Brain pericyte (primary cell): ENCODE measurements around the gene ADAM11.
"Not testable (repeated sequence)": the region's sequence is repeated elsewhere in the genome, so short reads cannot be mapped to it uniquely, and the experiment has no call there.

Experiments
- DNase-seq: peaks from one replicate; pipeline ENCODE4 v3.0.0-alpha.2; 2012; ENCODE audit warnings: low read depth, low spot score

ADAM11 gene

GRCh38 chr17:44794851-44795413, 36.1 kb downstream of the ADAM11 start:
- DNase-seq: no peak

- DNase-seq: no peak
These were observed 36.6 kb downstream of the ADAM11 start for GRCh38 chr17:44795421-44795820.

- DNase-seq: no peak
These were observed 37.1 kb downstream of the ADAM11 start for GRCh38 chr17:44795928-44796327.

- no peak for DNase-seq
These were observed 37.9 kb downstream of the ADAM11 start for GRCh38 chr17:44796731-44797130.

GRCh38 chr17:44797802-44798201, 39.0 kb downstream of the ADAM11 start:
- DNase-seq: no peak

- no peak for DNase-seq
These were observed 39.6 kb downstream of the ADAM11 start for GRCh38 chr17:44798356-44798755.

- DNase-seq: no peak
These were observed 43.1 kb downstream of the ADAM11 start for GRCh38 chr17:44801880-44802279.

- no peak for DNase-seq
These were observed 45.7 kb downstream of the ADAM11 start for GRCh38 chr17:44804302-44805089.

GRCh38 chr17:44807093-44807816, 48.5 kb downstream of the ADAM11 start:
- DNase-seq: no peak

GRCh38 chr17:44807817-44808155, 49.0 kb downstream of the ADAM11 start:
- DNase-seq: no peak

- DNase-seq: no peak
These were observed 49.4 kb downstream of the ADAM11 start for GRCh38 chr17:44808156-44808555.

- DNase-seq: not testable (repeated sequence)
These were observed 50.0 kb downstream of the ADAM11 start for GRCh38 chr17:44808656-44809388.

- DNase-seq: no peak
These were observed 53.5 kb downstream of the ADAM11 start for GRCh38 chr17:44812263-44812662.

GRCh38 chr17:44818508-44818907, 59.7 kb downstream of the ADAM11 start:
- not testable (repeated sequence) for DNase-seq

GRCh38 chr17:44820631-44821212, 61.9 kb downstream of the ADAM11 start:
- no peak for DNase-seq

- DNase-seq: not testable (repeated sequence)
These were observed 66.4 kb downstream of the ADAM11 start for GRCh38 chr17:44825236-44825635.

GRCh38 chr17:44826123-44826790, 67.5 kb downstream of the ADAM11 start:
- no peak for DNase-seq

- DNase-seq: no peak
These were observed 69.1 kb downstream of the ADAM11 start for GRCh38 chr17:44827863-44828262.

- no peak for DNase-seq
These were observed 70.2 kb downstream of the ADAM11 start for GRCh38 chr17:44828919-44829522.

GRCh38 chr17:44829523-44830358, 71.0 kb downstream of the ADAM11 start, which contains the start of gene GJC1:
Gene GJC1, minus strand, starts transcription at chr17:44830287. Its CDS starts 24,470 bp downstream, at chr17:44805817.
- no peak for DNase-seq
